Heart right ventricle (tissue), 16 donors: ENCODE measurements around the gene NKIRAS2. TPM values are rescaled to one million over a fixed set of nuclear protein-coding genes. Genes with fewer than 3 reads are reported as not detected.
A peak's percentile ranks its signal among the peaks of the same experiment; 100 is the strongest.

Experiments used
- ATAC-seq, 8 donors: fragments of 200-7000 bp; cut with Tn5 transposase; one replicate each; pipeline ENCODE4 v1.9.1; 2020; ENCODE audit warnings: mild to moderate bottlenecking in 8 of 8, moderate library complexity in 8 of 8, moderate number of reproducible peaks in 1 of 8
- DNase-seq, 2 donors: peaks; one replicate each; pipeline ENCODE4 v3.0.0-alpha.2; 2020
- H3K27ac ChIP-seq, 10 donors: fragments of 200-600 bp; sonication (generic) in 2 of 10; one replicate each; pipeline versions ENCODE4 v1.5.0 to v1.8.0; 2020 to 2022; ENCODE audit warnings: mild to moderate bottlenecking in 3 of 10
- H3K27me3 ChIP-seq, 7 donors: fragments of 200-600 bp; one replicate each; pipeline ENCODE4 v1.8.0; 2021 to 2022; ENCODE audit warnings: mild to moderate bottlenecking in 2 of 7
- H3K36me3 ChIP-seq, 9 donors: fragments of 200-600 bp; sonication (generic) in 1 of 9; one replicate each; pipeline versions ENCODE4 v1.5.0 to v1.8.0; 2020 to 2022; ENCODE audit warnings: mild to moderate bottlenecking in 2 of 9
- H3K4me1 ChIP-seq, 9 donors: fragments of 200-600 bp; sonication (generic) in 1 of 9; one replicate each; pipeline versions ENCODE4 v1.5.0 to v1.8.0; 2020 to 2022; ENCODE audit warnings: mild to moderate bottlenecking in 4 of 9
- H3K4me3 ChIP-seq, 10 donors: fragments of 200-600 bp; sonication (generic) in 2 of 10; one replicate each; pipeline versions ENCODE4 v1.5.0 to v1.8.0; 2020 to 2022; ENCODE audit warnings: mild to moderate bottlenecking in 7 of 10, moderate library complexity in 2 of 10
- H3K9me3 ChIP-seq, 11 donors: fragments of 200-600 bp in 10 of 11; sonication (generic) in 2 of 11; one replicate each; pipeline versions ENCODE4 v1.5.0 to v1.8.0; 2013 to 2022; ENCODE audit warnings: mild to moderate bottlenecking in 2 of 11, control low read depth in 1 of 11, moderate library complexity in 1 of 11
- CTCF ChIP-seq, 9 donors: fragments of 200-600 bp; sonication (generic) in 2 of 9; IDR thresholded peaks; one replicate each; pipeline versions ENCODE4 v1.5.0 to v1.8.0; 2021 to 2022; ENCODE audit warnings: antibody characterized with exemption in 9 of 9, mild to moderate bottlenecking in 5 of 9, moderate library complexity in 1 of 9
- WGBS, 2 donors: extraction: QIAGEN DNeasy Blood & Tissue Kit; methylation state at CpG; one replicate each; pipeline ENCODE4 v1.1.7; 2013; ENCODE audit warnings: inconsistent platforms in 1 of 2; 5-methylcytosine and 5-hydroxymethylcytosine counted together
- intact Hi-C, 10 donors: fragments of 100-400 bp; cut with DNase I; formaldehyde crosslinking; loops; one replicate each; pipeline versions ENCODE4 v1.11.1 to v1.14.2; 2022
- polyA plus RNA-seq, 2 donors: library from polyadenylated mRNA; stranded (reverse); fragments of 200-250 nt; gene quantifications; one replicate each; pipeline ENCODE4 v1.2.3, GENCODE V29; 2013
- total RNA-seq, 10 donors: library from RNA; stranded (reverse); fragmentation: NEBNext Ultra II Directional in 3 of 10; extraction: Animal tissue kit (Norgen Biotek cat#: 25700) in 3 of 10; gene quantifications; one replicate each; pipeline versions ENCODE4 v1.2.1 to v1.2.4, GENCODE V29; 2021 to 2023
- donor health status: Arrhythmogenic right ventricular cardiomyopathy.
- donor health status: ischemic (EF 13 %, LVEDD 7.1; RV severe dilation, severe dysfunction).
- donor health status: healthy with polysubstance abuse.
- donor health status: DM: no; HTN: yes; CAD: no.
- donor health status: DM: no; HTN: no; CAD: no.
- donor health status: ischemic (EF 25% LVEDD 6.9; RV normal size, moderate dysfunction).
- donor health status: ischemic (EF 25% LVEDD 5.7; RV mildly dilated, moderate dysfunction).
- donor health status: healthy.
- donor health status: DM: yes; HTN: yes; CAD: no.
- donor health status: Ischemic cardiomyopathy.
- donor health status: ischemic (EF 35%, LVEDD 5.7; RV mildly dilated, moderate dysfunction).
- donor health status: nonischemic (EF 11% LVEDD 7.7; RV severe dilation, severe dysfunction).
- donor health status: DM: yes; HTN: yes; CAD: no.
- donor health status: PGD.
- donor health status: ischemic (EF 29% LVEDD 5.4; RV normal size, mild dysfunction).
- donor health status: nonischemic (EF 23%, LVEDD 6.1; RV moderate dilation, normal function).

NKIRAS2 gene
- total and polyA plus RNA-seq, 12 donors, result 50.1 to 64.1 (median 57.2) TPM

- no peak overlapping the region for H3K27ac ChIP-seq
- no peak overlapping the region for H3K4me3 ChIP-seq
- peaks cover 7 to 32% (median 19%) of the 10 kb centered on the region in 9 donors for H3K4me1 ChIP-seq
- ATAC-seq (no peak), DNase-seq (no peak)
- intact Hi-C loops, result no loop called here
- H3K27me3 ChIP-seq, result no peaks in the 10 kb centered on the region
- no peak for TF ChIP-seq CTCF (IDR thresholded peaks at IDR 0.05)
- no peaks in the 10 kb centered on the region for H3K9me3 ChIP-seq
- peaks cover 0 to 100% (median 54%) of the 10 kb centered on the region in 9 donors for H3K36me3 ChIP-seq
- 87 to 93% methylated on average over 9 of the region's 9 CpGs for WGBS, 2 donors
Measured at GRCh38 chr17:41975099-41976083, 44.5 kb upstream of the NKIRAS2 start.

GRCh38 chr17:41976142-41976768 is 43.6 kb upstream of the NKIRAS2 start:
- 77% methylated on average over 11 of the region's 11 CpGs for WGBS, 2 donors
- H3K9me3 ChIP-seq, result no peaks in the 10 kb centered on the region
- peak in 1 of 8 donors; percentile 44 for ATAC-seq
- intact Hi-C loops, result no loop called here
- no peak overlapping the region for H3K4me3 ChIP-seq
- H3K27me3 ChIP-seq, result no peaks in the 10 kb centered on the region
- H3K36me3 ChIP-seq, result peaks cover 0 to 100% (median 62%) of the 10 kb centered on the region in 9 donors
- no peak for DNase-seq
- H3K27ac ChIP-seq, result peak overlapping the region in 2 of 10 donors; percentile 24 to 50
- TF ChIP-seq CTCF (IDR thresholded peaks at IDR 0.05), result no peak
- H3K4me1 ChIP-seq, result peaks cover 7 to 24% (median 18%) of the 10 kb centered on the region in 9 donors

- 89% methylated on average over 4 of the region's 4 CpGs for WGBS, 2 donors
- no peak for DNase-seq
- intact Hi-C loops, result no loop called here
- Histone ChIP-seq H3K9me3 (no peaks in the 10 kb centered on the region), H3K4me3 (no peak overlapping the region), H3K4me1 (peaks cover 6 to 9% (median 8%) of the 10 kb centered on the region in 9 donors), H3K27ac (no peak overlapping the region), H3K36me3 (peaks cover 0 to 100% (median 80%) of the 10 kb centered on the region in 9 donors), H3K27me3 (no peaks in the 10 kb centered on the region)
- ATAC-seq, result no peak
- no peak for TF ChIP-seq CTCF (IDR thresholded peaks at IDR 0.05)
Measured at GRCh38 chr17:41977991-41978390, 41.9 kb upstream of the NKIRAS2 start.

GRCh38 chr17:41982026-41982760 is 37.7 kb upstream of the NKIRAS2 start:
- WGBS, 2 donors, result 91 to 93% methylated on average over 14 of the region's 14 CpGs
- peaks cover 0 to 100% (median 86%) of the 10 kb centered on the region in 9 donors for H3K36me3 ChIP-seq
- no peak overlapping the region for H3K4me3 ChIP-seq
- no peaks in the 10 kb centered on the region for H3K27me3 ChIP-seq
- no peak overlapping the region for H3K27ac ChIP-seq
- ATAC-seq, result no peak
- H3K4me1 ChIP-seq, result no peaks in the 10 kb centered on the region
- H3K9me3 ChIP-seq, result no peaks in the 10 kb centered on the region
- intact Hi-C loops, result no loop called here
- TF ChIP-seq CTCF (IDR thresholded peaks at IDR 0.05), result no peak
- DNase-seq, result no peak
